OCI-M2 (cell line): ENCODE results near the gene ULBP3.
"Not testable (repeated sequence)": the region's sequence is repeated elsewhere in the genome, so short reads cannot be mapped to it uniquely, and the experiment has no call there.

ENCODE experiments used
- DNase-seq: peaks from one replicate; lab custom pipeline; 2025; ENCODE audit not compliant: unreplicated experiment; lab: John Stamatoyannopoulos, UW

ULBP3 gene

DNA sequence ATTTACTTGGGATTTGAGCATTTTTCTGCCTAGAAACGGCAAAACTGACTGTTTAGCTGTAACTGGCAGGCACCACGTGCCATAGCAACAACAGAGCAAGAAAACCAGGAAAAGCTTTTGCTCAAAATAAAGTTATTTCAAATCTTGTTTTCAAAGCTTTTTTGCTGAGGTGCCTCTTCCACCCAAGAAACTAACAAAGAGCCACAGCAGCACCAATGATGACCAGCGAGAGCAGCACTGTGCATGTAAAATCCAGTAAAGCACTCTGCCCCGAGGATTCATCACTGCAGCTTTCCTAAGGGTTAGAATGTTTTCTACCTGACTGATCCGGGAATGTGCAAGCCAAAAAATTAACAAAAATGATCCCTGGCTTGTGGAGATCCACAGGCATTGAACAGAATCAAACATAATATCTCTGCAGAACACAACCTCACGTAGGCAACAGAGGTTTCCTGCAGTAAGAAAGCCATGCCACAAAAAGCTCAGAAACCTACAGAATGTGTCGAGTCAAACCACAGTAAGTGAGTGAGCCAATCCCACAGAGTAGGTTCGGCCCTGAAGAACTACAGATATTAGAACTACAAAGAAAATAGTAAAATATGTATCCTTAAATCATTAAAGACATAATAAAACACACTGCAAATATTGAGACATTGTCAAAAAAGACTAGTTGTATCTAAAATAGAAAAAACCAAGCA lies 7.4 kb upstream of the ULBP3 start:
- no peak for DNase-seq

DNA sequence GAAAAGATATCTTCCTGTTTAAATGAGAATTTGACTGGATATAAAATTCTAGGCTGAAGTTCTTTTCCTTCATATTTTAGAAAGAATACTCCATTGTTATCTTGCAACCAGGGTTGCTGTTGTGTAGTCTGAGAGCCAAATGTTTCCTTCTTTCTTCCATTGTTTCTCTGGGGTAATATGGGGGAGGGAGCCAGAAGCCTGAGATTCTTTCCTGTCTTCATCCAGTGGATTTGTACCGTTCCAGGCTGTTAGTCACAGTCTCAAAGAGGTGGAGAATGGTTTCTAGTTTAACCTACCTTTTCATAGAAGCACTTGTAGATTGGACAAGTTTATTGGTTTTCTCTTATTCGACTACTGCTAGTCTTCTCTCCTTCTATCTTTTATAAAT lies 6.1 kb upstream of the ULBP3 start:
- DNase-seq: no peak

DNA sequence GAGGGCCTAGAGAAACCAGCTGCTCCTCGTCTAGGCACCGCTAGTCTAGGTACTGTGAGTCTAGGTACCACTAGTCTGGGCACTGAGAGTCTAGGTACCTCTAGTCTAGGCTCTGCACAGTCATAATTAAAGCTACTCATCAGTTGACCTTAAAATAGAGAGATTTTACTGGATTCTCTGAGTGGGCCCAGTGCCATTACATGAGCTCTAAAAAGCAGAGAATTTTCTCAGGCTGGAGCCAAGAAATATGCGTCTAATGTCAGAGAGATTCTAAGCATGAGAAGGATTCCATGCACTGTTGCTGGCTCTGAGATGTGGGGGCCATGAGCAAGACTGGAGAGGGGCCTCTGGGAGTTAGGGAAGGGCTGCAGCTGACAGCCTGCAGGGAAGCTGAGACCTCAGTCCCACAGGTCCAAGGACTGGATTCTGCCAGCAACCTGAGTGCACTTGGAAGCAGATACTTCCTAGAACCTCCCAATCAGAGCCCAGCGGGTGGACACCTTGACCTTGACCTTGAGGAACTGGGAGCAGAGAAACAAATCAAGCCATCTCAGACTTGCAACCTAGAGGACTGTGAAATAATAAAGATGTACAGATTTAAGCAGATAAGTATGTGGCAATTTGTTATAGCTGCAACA lies 5.6 kb upstream of the ULBP3 start:
- not testable (repeated sequence) for DNase-seq

DNA sequence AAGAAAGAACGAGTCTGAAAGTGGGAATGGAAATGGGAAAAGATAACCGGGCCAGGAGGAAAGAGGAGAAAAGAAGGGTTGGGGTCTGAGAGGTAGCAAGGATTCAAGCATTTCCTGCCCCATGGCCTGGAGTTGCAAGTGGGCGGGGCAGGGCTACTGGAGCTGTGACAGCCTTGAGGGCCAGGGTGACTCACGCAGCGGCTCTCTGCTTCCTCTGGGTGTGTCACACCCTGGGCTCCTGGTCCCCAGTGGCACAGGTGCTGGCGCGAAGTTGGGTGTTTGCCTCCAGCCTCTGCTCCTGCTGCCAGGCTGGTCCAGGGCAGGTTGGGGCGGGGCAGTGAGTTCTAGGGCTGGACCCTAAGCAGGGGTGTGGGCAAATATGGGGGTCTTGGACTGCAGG lies 3.3 kb upstream of the ULBP3 start:
- DNase-seq: no peak

DNA sequence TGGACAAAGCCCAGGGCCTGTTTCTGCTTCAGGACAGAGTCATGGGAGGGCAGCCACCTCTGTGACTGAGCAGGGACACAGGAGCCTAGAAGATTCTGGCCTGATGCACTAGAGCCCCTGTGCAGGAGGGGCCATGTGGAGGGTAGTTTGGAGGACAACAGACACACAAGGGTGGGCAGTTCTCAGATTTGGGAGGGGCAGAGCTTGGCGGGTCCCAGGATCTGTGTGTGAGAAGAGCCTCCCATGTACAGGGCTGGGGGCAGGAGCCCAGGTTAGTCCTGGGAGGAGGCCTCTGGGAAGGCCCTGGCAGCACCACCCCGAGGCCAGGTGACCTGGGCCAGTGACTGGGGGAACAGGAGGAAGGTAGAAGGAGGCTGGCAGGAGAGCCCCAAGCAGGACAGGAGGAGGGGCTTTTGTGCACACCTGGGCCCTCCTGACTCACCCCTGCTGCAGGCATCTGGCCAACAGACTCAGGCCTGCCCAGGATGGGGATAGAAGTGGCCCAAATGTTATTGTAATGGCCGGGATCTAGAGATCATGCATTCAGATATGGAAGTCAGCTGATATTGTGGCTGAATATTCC lies 1.4 kb upstream of the ULBP3 start:
- DNase-seq: no peak

GRCh38 chr6:150069706-150070105 lies 785 bp upstream of the ULBP3 start:
- no peak for DNase-seq

GRCh38 chr6:150068151-150068550 lies 770 bp downstream of the ULBP3 start:
- no peak for DNase-seq

DNA sequence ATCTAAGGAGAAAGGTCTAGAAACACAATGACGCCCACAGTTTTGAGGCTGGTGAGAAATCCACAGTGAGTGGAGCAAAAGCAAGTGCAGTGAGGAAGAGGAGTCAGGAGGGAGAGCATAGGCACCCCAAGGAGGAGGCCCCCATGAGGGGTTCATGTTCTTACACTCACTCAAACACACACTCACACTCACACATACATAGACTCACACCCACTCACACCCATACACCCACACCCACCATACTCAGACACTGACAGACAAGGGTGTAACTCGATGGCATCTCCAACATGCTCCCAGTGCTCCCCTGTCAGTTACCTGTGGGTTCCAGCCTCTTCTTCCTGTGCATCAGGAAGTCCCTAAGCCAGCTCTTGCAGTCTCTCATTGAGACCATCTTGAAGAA lies 3.8 kb downstream of the ULBP3 start:
- DNase-seq: no peak

GRCh38 chr6:150063640-150064039 lies 5.3 kb downstream of the ULBP3 start:
- no peak for DNase-seq

- not testable (repeated sequence) for DNase-seq
Observed at GRCh38 chr6:150059973-150060372, 8.9 kb downstream of the ULBP3 start.

- DNase-seq: no peak
Observed at GRCh38 chr6:150058986-150059385, 9.9 kb downstream of the ULBP3 start.

DNA sequence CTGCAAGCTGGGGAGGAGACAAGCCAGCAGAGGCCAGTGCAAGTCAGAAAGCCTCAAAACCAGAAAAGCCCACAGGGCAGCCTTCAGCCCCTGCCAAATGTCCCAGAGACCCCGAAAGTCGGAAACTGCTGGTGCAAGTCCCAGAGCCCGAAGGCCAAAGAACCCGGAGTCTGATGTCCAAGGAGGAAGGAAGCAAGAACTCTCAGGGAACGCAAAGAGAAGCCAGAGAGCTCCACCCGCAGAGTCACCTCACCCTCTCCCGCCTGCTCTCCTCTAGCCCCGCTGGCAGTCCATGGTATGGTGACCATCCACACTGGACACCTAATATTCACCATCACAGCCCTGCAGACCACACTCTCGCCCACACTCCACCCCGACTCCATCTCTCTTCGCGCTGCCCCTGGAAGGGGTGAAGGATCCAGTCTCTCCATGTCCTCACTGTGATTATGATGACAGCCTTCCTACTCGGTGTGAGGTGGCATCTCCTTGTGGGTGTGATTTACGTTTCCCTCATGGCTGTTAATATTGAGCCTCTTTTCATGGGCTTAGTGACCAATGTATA lies 10.6 kb downstream of the ULBP3 start:
- no peak for DNase-seq

GRCh38 chr6:150057501-150057951 lies 11.4 kb downstream of the ULBP3 start:
- DNase-seq: no peak

DNA sequence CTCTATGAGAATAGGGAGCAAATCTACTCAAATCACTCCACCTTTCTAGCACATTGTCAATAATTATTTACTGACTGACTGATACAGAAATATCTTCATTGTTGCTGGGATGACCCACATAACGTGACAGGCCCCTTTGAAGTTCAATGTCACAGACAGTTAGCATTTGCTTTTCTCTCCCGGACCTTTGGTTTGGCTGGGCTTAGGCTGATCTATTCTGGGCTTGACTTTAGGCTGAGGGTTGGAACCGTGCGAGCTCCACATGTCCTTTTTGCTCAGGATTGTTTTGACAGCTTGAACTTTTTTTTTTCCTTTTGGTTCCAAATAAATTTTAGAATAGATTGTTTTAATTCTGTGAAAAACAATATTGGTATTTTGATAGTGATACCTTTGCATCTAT lies 12.0 kb downstream of the ULBP3 start:
- no peak for DNase-seq

GRCh38 chr6:150056156-150056555 lies 12.8 kb downstream of the ULBP3 start:
- DNase-seq: no peak

- no peak for DNase-seq
Observed at GRCh38 chr6:150055131-150055530, 13.8 kb downstream of the ULBP3 start.

GRCh38 chr6:150053450-150053849 lies 15.5 kb downstream of the ULBP3 start:
- DNase-seq: no peak

GRCh38 chr6:150050846-150051245 lies 18.1 kb downstream of the ULBP3 start:
- DNase-seq: no peak

GRCh38 chr6:150048099-150048498 lies 20.8 kb downstream of the ULBP3 start:
- no peak for DNase-seq

GRCh38 chr6:150046943-150047342 lies 22.0 kb downstream of the ULBP3 start:
- no peak for DNase-seq

- DNase-seq: no peak
Observed at GRCh38 chr6:150044621-150045145, 24.2 kb downstream of the ULBP3 start.
